GM12878 (cell line): ENCODE results near the gene CCT8L2.
"Not testable (repeated sequence)": the region's sequence is repeated elsewhere in the genome, so short reads cannot be mapped to it uniquely, and the experiment has no call there.

Source experiments
- BMI1 ChIP-seq: fragments of 450-650 bp; IDR thresholded peaks from 2 replicates; pipeline ENCODE4 v1.6.1; 2016; ENCODE audit warnings: mild to moderate bottlenecking, moderate library complexity, borderline replicate concordance
- CEBPB ChIP-seq, 2 experiments: fragments of 150-350 bp in 1 of 2; IDR thresholded peaks; 2 replicates each; pipeline ENCODE4 v1.6.1; 2012 to 2014; ENCODE audit warnings: low read depth in 2 of 2, low read length in 2 of 2, borderline replicate concordance in 1 of 2, inconsistent platforms in 1 of 2
- CTCF ChIP-seq, 3 experiments: IDR thresholded peaks in 2 of 3; conservative IDR thresholded peaks in 1 of 3; 2 replicates each; pipeline ENCODE4 v1.5.1; 2011; ENCODE audit warnings: low read depth in 3 of 3, low read length in 3 of 3, mild to moderate bottlenecking in 3 of 3, control low read depth in 2 of 3, moderate library complexity in 2 of 3, inconsistent platforms in 1 of 3, mixed read lengths in 1 of 3; ENCODE audit not compliant: control insufficient read depth in 2 of 3, insufficient read depth in 1 of 3; ENCODE audit errors: extremely low read depth in 1 of 3
- DPF2 ChIP-seq: fragments of 450-650 bp; IDR thresholded peaks from 2 replicates; pipeline ENCODE4 v1.6.1; 2017; ENCODE audit warnings: mild to moderate bottlenecking
- EP300 ChIP-seq, 2 experiments: fragments of 150-350 bp in 1 of 2; IDR thresholded peaks; 2 replicates each; pipeline ENCODE4 v1.6.1; 2011 to 2012; ENCODE audit warnings: low read depth in 2 of 2, low read length in 2 of 2, borderline replicate concordance in 1 of 2, improper control_type of control experiment in 1 of 2, inconsistent platforms in 1 of 2; ENCODE audit not compliant: control insufficient read depth in 1 of 2
- IKZF1 ChIP-seq: fragments of 450-650 bp; conservative IDR thresholded peaks from 2 replicates; pipeline ENCODE4 v1.6.1; 2017; ENCODE audit warnings: antibody characterized with exemption, mild to moderate bottlenecking
- NFIC ChIP-seq: IDR thresholded peaks from 2 replicates; pipeline ENCODE4 v1.6.1; 2012; ENCODE audit warnings: low read depth, mild to moderate bottlenecking, inconsistent platforms, low read length, moderate library complexity
- RAD21 ChIP-seq: IDR thresholded peaks from 2 replicates; pipeline ENCODE4 v1.6.1; 2011; ENCODE audit warnings: mild to moderate bottlenecking, low read depth, low read length, moderate library complexity; ENCODE audit not compliant: insufficient read depth
- ZBTB11 ChIP-seq: fragments of 450-650 bp; formaldehyde crosslinking; IDR thresholded peaks from 2 replicates; pipeline ENCODE4 v1.5.0; 2022; ENCODE audit warnings: mild to moderate bottlenecking, missing genetic modification characterization
- ZNF207 ChIP-seq: fragments of 450-650 bp; IDR thresholded peaks from 2 replicates; pipeline ENCODE4 v1.6.1; 2014; ENCODE audit warnings: antibody characterized with exemption, mild to moderate bottlenecking, borderline replicate concordance

GRCh38 chr22:16592710-16593109, at the start of gene CCT8L2:
- not testable (repeated sequence) for TF ChIP-seq EP300 (IDR thresholded peaks at IDR 0.05; ENCODE audit: borderline replicate concordance in 1 of 2, control insufficient read depth in 1 of 2, low read depth in 2 of 2, low read length in 2 of 2); NFIC; CTCF (IDR thresholded peaks at IDR 0.05 in 2 of 3, conservative IDR thresholded peaks at IDR 0.05 in 1 of 3; ENCODE audit: control insufficient read depth in 2 of 3, extremely low read depth in 1 of 3, insufficient read depth in 1 of 3, low read depth in 3 of 3, low read length in 3 of 3); CEBPB (IDR thresholded peaks at IDR 0.05; ENCODE audit: borderline replicate concordance in 1 of 2, low read depth in 2 of 2, low read length in 2 of 2); IKZF1; BMI1; ZNF207; RAD21; DPF2; ZBTB11
